Pancreas (tissue), 10 donors: ENCODE results near the gene ASH1L. TPM values are rescaled to one million over a fixed set of nuclear protein-coding genes. Genes with fewer than 3 reads are reported as not detected.

ENCODE experiments used
- ATAC-seq, 4 donors: fragments of 200-7000 bp; cut with Tn5 transposase; one replicate each; pipeline versions ENCODE4 v1.8.0 to v1.9.1; 2020; ENCODE audit warnings: mild to moderate bottlenecking in 4 of 4, moderate library complexity in 4 of 4
- DNase-seq, 6 donors: peaks; one replicate each; pipeline ENCODE4 v3.0.0-alpha.2; 2020
- FAIRE-seq: peaks from 2 replicates; lab custom pipeline; 2012; peaks lifted over from hg19 to GRCh38; lab: Jason Lieb, UNC
- H3K27ac ChIP-seq, 4 donors: fragments of 200-600 bp; sonication (generic); 1 replicate in 3 of 4; 2 replicates in 1 of 4; pipeline versions ENCODE4 v1.5.0 to v1.8.0; 2020
- H3K27me3 ChIP-seq, 4 donors: fragments of 200-600 bp; one replicate each; pipeline ENCODE4 v1.8.0; 2021
- H3K36me3 ChIP-seq, 3 donors: fragments of 200-600 bp; sonication (generic) in 1 of 3; one replicate each; pipeline versions ENCODE4 v1.5.0 to v1.8.0; 2020 to 2021
- H3K4me1 ChIP-seq, 3 donors: fragments of 200-600 bp; one replicate each; pipeline ENCODE4 v1.8.0; 2021
- H3K4me3 ChIP-seq, 4 donors: fragments of 200-600 bp; sonication (generic) in 2 of 4; one replicate each; pipeline versions ENCODE4 v1.5.0 to v1.8.0; 2020 to 2021
- H3K9me3 ChIP-seq, 4 donors: fragments of 200-600 bp; one replicate each; pipeline ENCODE4 v1.8.0; 2021
- WGBS, 2 donors: extraction: QIAGEN DNeasy Blood & Tissue Kit; methylation state at CpG; one replicate each; pipeline ENCODE4 v1.1.7; 2013; 5-methylcytosine and 5-hydroxymethylcytosine counted together
- intact Hi-C, 3 donors: fragments of 100-400 bp; cut with DNase I; formaldehyde crosslinking; loops; one replicate each; pipeline versions ENCODE4 v1.11.1 to v1.14.2; 2022
- polyA plus RNA-seq, 2 donors: library from polyadenylated mRNA; stranded (reverse); fragments of 200-250 nt; gene quantifications; one replicate each; pipeline ENCODE4 v1.2.3, GENCODE V29; 2013
- total RNA-seq, 6 donors: library from RNA; stranded (reverse); fragmentation: NEBNext Ultra II Directional in 4 of 6; extraction: Animal tissue kit (Norgen Biotek cat#: 25700) in 4 of 6; gene quantifications; one replicate each; pipeline versions ENCODE4 v1.2.1 to v1.2.4, GENCODE V29; 2021 to 2023
- TF ChIP-seq, protein P1 (sequence below), 4 donors: fragments of 200-600 bp; sonication (generic) in 3 of 4; IDR thresholded peaks; one replicate each; pipeline versions ENCODE4 v1.5.0 to v1.8.0; 2021; ENCODE audit warnings: antibody characterized with exemption in 4 of 4
- donor health status: healthy with polysubstance abuse.
- donor health status: DM: no; HTN: no; CAD: no; lungs with moderate emphysema.
- donor health status: DM: no; HTN: no; CAD: no.
- donor health status: control.
- donor health status: control.
- donor health status: Bipolar disorder and iron deficiency.
- donor health status: DM: yes; HTN: yes; CAD: no.
- donor health status: DM: no; HTN: no; CAD: no.
- donor health status: DM: no; HTN: no; CAD: no.
- donor health status: DM: yes; HTN: yes; CAD: no.

The ASH1L gene
- total and polyA plus RNA-seq, 8 donors, result 6.2 to 38.6 (median 22.9) TPM

DNA sequence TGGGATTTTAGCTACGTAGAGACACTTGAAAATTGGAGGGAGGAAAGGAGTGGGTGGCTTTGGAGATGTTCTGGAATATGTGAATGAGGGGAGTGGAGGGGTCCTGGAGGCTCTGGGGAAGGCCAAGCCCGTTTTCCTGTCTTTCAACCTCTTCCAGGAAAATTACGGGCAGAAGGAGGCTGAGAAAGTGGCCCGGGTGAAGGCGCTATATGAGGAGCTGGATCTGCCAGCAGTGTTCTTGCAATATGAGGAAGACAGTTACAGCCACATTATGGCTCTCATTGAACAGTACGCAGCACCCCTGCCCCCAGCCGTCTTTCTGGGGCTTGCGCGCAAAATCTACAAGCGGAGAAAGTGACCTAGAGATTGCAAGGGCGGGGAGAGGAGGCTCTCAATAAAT is 242.4 kb downstream of the ASH1L start:
- ATAC-seq (no peak), FAIRE-seq (no peak), DNase-seq (no peak)
- Histone ChIP-seq H3K4me3 (peak overlapping the region in 1 of 4 donors; percentile 34), H3K4me1 (peaks cover 0 to 7% (median 0%) of the 10 kb centered on the region in 3 donors), H3K9me3 (no peaks in the 10 kb centered on the region), H3K27me3 (no peaks in the 10 kb centered on the region), H3K36me3 (no peaks in the 10 kb centered on the region), H3K27ac (no peak overlapping the region)
- intact Hi-C loops, result loop anchor here in 2 of 3 donors (5.0 to 10.0 kb wide), 3 partner anchors 38 to 68 kb away; partner anchors contain the start of gene ENTREP3 (in 1 of the 2)
- TF ChIP-seq, protein P1, sequence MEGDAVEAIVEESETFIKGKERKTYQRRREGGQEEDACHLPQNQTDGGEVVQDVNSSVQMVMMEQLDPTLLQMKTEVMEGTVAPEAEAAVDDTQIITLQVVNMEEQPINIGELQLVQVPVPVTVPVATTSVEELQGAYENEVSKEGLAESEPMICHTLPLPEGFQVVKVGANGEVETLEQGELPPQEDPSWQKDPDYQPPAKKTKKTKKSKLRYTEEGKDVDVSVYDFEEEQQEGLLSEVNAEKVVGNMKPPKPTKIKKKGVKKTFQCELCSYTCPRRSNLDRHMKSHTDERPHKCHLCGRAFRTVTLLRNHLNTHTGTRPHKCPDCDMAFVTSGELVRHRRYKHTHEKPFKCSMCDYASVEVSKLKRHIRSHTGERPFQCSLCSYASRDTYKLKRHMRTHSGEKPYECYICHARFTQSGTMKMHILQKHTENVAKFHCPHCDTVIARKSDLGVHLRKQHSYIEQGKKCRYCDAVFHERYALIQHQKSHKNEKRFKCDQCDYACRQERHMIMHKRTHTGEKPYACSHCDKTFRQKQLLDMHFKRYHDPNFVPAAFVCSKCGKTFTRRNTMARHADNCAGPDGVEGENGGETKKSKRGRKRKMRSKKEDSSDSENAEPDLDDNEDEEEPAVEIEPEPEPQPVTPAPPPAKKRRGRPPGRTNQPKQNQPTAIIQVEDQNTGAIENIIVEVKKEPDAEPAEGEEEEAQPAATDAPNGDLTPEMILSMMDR (IDR thresholded peaks at IDR 0.05), result no peak
- WGBS, 2 donors, result 61 to 74% methylated on average over 11 of the region's 11 CpGs

DNA sequence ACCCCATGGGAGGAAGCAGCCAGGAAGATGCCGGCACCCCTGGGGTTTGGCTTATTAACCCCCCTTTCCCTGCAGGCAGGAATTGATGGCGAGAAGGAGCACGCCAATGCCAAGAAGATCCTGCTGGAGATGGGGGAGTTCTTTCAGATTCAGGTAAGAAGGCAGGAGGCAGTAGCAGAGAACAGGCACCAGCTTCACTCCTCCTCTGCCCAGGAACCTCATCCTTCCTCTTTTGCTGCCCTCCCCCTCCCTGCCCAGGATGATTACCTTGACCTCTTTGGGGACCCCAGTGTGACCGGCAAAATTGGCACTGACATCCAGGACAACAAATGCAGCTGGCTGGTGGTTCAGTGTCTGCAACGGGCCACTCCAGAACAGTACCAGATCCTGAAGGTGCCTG is 243.1 kb downstream of the ASH1L start:
- Histone ChIP-seq H3K9me3 (no peaks in the 10 kb centered on the region), H3K4me1 (peaks cover 0 to 7% (median 0%) of the 10 kb centered on the region in 3 donors), H3K4me3 (no peak overlapping the region), H3K27me3 (no peaks in the 10 kb centered on the region), H3K27ac (no peak overlapping the region), H3K36me3 (no peaks in the 10 kb centered on the region)
- no peak for DNase-seq
- 73 to 82% methylated on average over 5 of the region's 5 CpGs for WGBS, 2 donors
- no peak for ATAC-seq
- intact Hi-C loops, result no loop called here
- TF ChIP-seq, protein P1 (IDR thresholded peaks at IDR 0.05), result no peak
- no peak for FAIRE-seq

DNA sequence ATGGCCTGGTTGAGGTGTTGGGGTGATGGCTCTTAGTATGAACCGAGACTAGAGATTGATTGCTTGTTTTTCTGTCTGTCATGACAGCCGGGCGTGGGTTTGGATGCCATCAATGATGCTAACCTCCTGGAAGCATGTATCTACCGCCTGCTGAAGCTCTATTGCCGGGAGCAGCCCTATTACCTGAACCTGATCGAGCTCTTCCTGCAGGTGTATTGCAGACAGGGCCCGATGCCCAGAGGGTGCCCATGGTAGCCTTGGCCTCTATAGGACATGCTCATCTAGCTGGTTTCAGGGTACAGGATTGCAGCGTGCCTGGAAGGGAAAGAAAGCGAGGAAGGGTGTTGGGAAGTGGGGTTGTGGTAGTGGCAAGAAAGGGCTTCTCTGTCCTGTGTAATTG is 244.5 kb downstream of the ASH1L start:
- Histone ChIP-seq H3K27me3 (no peaks in the 10 kb centered on the region), H3K4me3 (no peak overlapping the region), H3K36me3 (no peaks in the 10 kb centered on the region), H3K4me1 (peaks cover 0 to 7% (median 0%) of the 10 kb centered on the region in 3 donors), H3K9me3 (no peaks in the 10 kb centered on the region), H3K27ac (no peak overlapping the region)
- TF ChIP-seq, protein P1 (IDR thresholded peaks at IDR 0.05), result no peak
- ATAC-seq (no peak), FAIRE-seq (no peak), DNase-seq (no peak)
- intact Hi-C loops, result no loop called here
- 92 to 94% methylated on average over 9 of the region's 9 CpGs for WGBS, 2 donors

DNA sequence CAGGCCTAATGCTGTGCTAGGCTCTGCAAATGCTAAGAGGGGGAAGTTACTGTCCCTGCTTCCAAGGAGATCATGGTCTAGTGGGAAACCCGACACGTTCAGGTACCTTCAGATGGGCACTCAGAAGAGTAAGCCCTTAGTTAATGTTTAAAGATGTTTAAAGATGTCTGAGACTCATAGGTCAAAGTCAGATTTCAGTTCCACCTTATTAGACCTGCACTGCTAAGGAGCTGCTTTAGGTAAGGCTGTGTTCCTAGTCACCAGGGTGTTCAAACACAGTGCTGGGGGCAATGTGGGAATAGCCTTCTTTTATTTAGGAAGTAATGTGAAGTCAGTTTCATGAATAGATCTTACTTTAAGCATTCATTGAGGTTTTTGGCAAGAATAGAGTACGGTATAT is 245.7 kb downstream of the ASH1L start:
- no peak overlapping the region for H3K27ac ChIP-seq
- intact Hi-C loops, result no loop called here
- no peak overlapping the region for H3K4me3 ChIP-seq
- no peak for ATAC-seq
- no peaks in the 10 kb centered on the region for H3K9me3 ChIP-seq
- 89 to 90% methylated on average over 3 of the region's 3 CpGs for WGBS, 2 donors
- no peaks in the 10 kb centered on the region for H3K4me1 ChIP-seq
- H3K27me3 ChIP-seq, result no peaks in the 10 kb centered on the region
- no peak for DNase-seq
- no peaks in the 10 kb centered on the region for H3K36me3 ChIP-seq
- TF ChIP-seq, protein P1 (IDR thresholded peaks at IDR 0.05), result no peak
- FAIRE-seq, result no peak

DNA sequence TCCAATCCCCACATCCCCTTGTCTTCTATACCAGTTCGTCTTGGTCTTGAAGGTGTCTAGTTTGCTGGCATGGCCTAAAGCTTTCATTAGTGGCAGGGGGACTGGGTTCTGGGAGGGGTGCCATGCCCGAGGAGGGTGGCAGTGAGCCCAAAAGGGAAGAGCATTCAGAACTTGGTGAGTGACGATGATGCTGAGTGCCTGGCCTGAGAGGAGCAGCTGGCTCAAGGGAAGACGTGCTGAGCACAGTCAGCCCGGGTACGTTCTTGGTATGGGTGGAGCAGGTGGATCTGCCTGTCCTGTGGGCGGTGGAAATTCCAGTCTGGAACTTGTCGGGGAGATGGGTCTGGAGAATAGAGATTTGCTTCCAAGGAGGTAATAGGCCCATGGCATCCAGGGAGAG is 249.3 kb downstream of the ASH1L start:
- ATAC-seq (no peak), FAIRE-seq (no peak), DNase-seq (no peak)
- WGBS, 2 donors, result 82 to 88% methylated on average over 8 of the region's 8 CpGs
- Histone ChIP-seq H3K27ac (no peak overlapping the region), H3K36me3 (no peaks in the 10 kb centered on the region), H3K4me3 (no peak overlapping the region), H3K4me1 (peaks cover 0 to 7% (median 0%) of the 10 kb centered on the region in 3 donors), H3K27me3 (no peaks in the 10 kb centered on the region), H3K9me3 (no peaks in the 10 kb centered on the region)
- intact Hi-C loops, result loop anchor here in 1 of 3 donors (5.0 kb wide), 1 partner anchor 36 kb away; the partner anchor contains the start of gene HCN3
- TF ChIP-seq, protein P1 (IDR thresholded peaks at IDR 0.05), result no peak
